ENCODE measurements around the gene G3BP1.

Gene G3BP1

DNA sequence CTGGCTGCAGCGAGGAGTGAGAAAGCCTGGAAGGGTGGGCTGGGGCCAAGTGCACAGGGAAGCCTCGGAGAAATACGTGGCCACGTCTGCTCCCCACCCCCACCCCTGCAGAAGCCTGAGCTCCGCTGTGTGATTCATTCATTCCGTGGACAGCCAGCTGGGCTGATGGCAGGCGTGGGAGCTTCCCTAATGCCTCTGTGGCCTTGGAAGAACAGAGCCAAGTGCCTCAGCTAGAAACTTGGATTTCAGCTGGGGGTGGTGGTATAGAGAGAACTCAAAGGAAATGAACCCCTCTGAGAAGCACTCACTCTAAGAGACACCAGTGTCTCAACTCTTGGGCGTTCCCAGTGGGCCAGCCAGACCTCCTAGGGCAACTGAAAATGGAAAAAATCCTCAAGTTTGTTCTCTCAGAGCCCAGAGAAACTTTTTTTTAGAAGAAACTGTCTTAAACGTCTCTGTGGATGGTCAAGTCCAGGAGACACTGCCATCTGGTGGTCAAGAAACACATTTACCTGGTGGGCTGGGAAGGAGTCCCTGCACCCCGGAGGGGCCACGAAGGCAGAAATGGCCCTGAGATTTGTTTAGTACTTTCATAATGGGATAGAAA lies 31.3 kb upstream of the G3BP1 start:
- Mint-ChIP-seq H3K36me3 (ENCODE audit: insufficient read depth) (peaks cover 18% of the 10 kb centered on the region), H3K9me3 (no peaks in the 10 kb centered on the region), H3K4me3 (no peak overlapping the region), H3K27me3 (no peaks in the 10 kb centered on the region), H3K27ac (ENCODE audit: low read depth) (no peak overlapping the region), H3K4me1 (peaks cover 25% of the 10 kb centered on the region)
- peak in 1 of 2 donors; percentile 19 for DNase-seq (ENCODE audit: low spot score in 2 of 2)
- peak; percentile 64 for ATAC-seq (replicated peaks; ENCODE audit: extremely low read depth, poor library complexity, severe bottlenecking)

- Mint-ChIP-seq H3K9me3 (no peaks in the 10 kb centered on the region), H3K27ac (ENCODE audit: low read depth) (no peak overlapping the region), H3K27me3 (no peaks in the 10 kb centered on the region), H3K4me3 (no peak overlapping the region), H3K4me1 (peaks cover 30% of the 10 kb centered on the region), H3K36me3 (ENCODE audit: insufficient read depth) (peaks cover 18% of the 10 kb centered on the region)
- DNase-seq (ENCODE audit: low spot score in 2 of 2) (no peak), ATAC-seq (replicated peaks; ENCODE audit: extremely low read depth, poor library complexity, severe bottlenecking) (no peak)
Measured at GRCh38 chr5:151740958-151741373, 30.8 kb upstream of the G3BP1 start.

GRCh38 chr5:151741678-151742423 lies 29.9 kb upstream of the G3BP1 start:
- no peaks in the 10 kb centered on the region for H3K9me3 Mint-ChIP-seq
- peaks cover 33% of the 10 kb centered on the region for H3K4me1 Mint-ChIP-seq
- DNase-seq (ENCODE audit: low spot score in 2 of 2) (no peak), ATAC-seq (replicated peaks; ENCODE audit: extremely low read depth, poor library complexity, severe bottlenecking) (no peak)
- H3K36me3 Mint-ChIP-seq (ENCODE audit: insufficient read depth) = peaks cover 18% of the 10 kb centered on the region
- no peak overlapping the region for H3K27ac Mint-ChIP-seq (ENCODE audit: low read depth)
- H3K27me3 Mint-ChIP-seq = no peaks in the 10 kb centered on the region
- H3K4me3 Mint-ChIP-seq = no peak overlapping the region

- Mint-ChIP-seq H3K4me1 (peaks cover 30% of the 10 kb centered on the region), H3K27ac (ENCODE audit: low read depth) (no peak overlapping the region), H3K36me3 (ENCODE audit: insufficient read depth) (peaks cover 16% of the 10 kb centered on the region), H3K27me3 (no peaks in the 10 kb centered on the region), H3K4me3 (no peak overlapping the region), H3K9me3 (no peaks in the 10 kb centered on the region)
- DNase-seq (ENCODE audit: low spot score in 2 of 2) (no peak), ATAC-seq (replicated peaks; ENCODE audit: extremely low read depth, poor library complexity, severe bottlenecking) (no peak)
Measured at GRCh38 chr5:151742870-151743294, 28.9 kb upstream of the G3BP1 start.

DNA sequence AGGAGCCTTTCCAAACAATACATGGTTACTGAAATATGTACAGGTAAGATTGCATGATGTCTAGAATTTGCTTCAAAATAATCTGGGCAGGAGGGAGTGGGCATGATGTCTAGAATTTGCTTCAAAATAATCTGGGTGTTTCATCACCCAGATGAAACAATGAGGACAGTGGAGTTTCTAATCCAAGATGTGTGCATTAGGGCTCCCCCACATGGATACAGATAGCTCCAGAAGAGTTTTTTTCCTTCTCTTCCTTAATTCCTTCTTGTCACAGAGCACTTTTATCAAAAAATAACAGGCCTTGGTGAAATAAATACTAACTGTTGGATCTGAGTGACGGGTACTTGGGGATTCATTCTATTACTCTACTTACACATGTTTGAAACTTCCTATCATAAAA lies 28.2 kb upstream of the G3BP1 start:
- no peak overlapping the region for H3K27ac Mint-ChIP-seq (ENCODE audit: low read depth)
- H3K4me1 Mint-ChIP-seq = peaks cover 30% of the 10 kb centered on the region
- no peak overlapping the region for H3K4me3 Mint-ChIP-seq
- H3K9me3 Mint-ChIP-seq = no peaks in the 10 kb centered on the region
- peaks cover 13% of the 10 kb centered on the region for H3K36me3 Mint-ChIP-seq (ENCODE audit: insufficient read depth)
- ATAC-seq (replicated peaks; ENCODE audit: extremely low read depth, poor library complexity, severe bottlenecking) (no peak), DNase-seq (ENCODE audit: low spot score in 2 of 2) (no peak)
- no peaks in the 10 kb centered on the region for H3K27me3 Mint-ChIP-seq

DNA sequence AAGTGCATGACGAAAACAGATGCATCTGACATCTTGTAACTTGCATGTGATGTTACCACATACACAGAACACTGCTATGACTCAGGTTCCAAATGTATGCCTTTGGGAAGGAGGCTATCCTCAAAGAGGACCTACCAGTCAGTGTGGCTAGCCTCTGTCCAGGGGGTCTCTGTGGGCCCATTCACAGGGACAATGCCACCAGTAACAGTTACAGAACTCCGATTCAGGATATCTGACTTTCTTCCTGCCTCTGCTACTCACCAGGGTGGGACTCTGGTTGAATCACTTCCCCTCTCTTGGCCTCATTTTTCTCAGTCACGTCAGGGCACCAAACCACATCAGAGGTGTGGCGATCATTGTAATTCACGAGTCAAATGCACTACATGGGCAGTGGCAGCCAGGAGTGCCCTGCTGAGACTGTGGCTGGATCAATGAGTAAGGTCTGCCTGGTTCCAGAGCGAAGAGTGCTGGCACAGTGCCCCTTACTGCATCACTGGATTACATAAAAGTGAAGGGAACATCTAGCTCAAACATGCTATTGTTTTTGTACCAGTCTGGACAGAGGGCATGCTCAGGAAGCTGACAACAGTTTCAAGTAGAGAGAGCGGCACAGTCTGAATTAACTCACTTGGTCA lies 26.6 kb upstream of the G3BP1 start:
- H3K4me3 Mint-ChIP-seq = no peak overlapping the region
- H3K4me1 Mint-ChIP-seq = peaks cover 26% of the 10 kb centered on the region
- H3K9me3 Mint-ChIP-seq = no peaks in the 10 kb centered on the region
- H3K27me3 Mint-ChIP-seq = no peaks in the 10 kb centered on the region
- ATAC-seq (replicated peaks; ENCODE audit: extremely low read depth, poor library complexity, severe bottlenecking) (peak; percentile 53), DNase-seq (ENCODE audit: low spot score in 2 of 2) (no peak)
- peak overlapping the region; percentile 49 for H3K27ac Mint-ChIP-seq (ENCODE audit: low read depth)
- H3K36me3 Mint-ChIP-seq (ENCODE audit: insufficient read depth) = peaks cover 16% of the 10 kb centered on the region

GRCh38 chr5:151750121-151750520 lies 21.6 kb upstream of the G3BP1 start:
- Mint-ChIP-seq H3K4me3 (no peak overlapping the region), H3K36me3 (ENCODE audit: insufficient read depth) (peaks cover 10% of the 10 kb centered on the region), H3K27ac (ENCODE audit: low read depth) (peak overlapping the region; percentile 29), H3K27me3 (no peaks in the 10 kb centered on the region), H3K4me1 (peaks cover 23% of the 10 kb centered on the region), H3K9me3 (no peaks in the 10 kb centered on the region)
- ATAC-seq (replicated peaks; ENCODE audit: extremely low read depth, poor library complexity, severe bottlenecking) = no peak
- no peak for DNase-seq (ENCODE audit: low spot score in 2 of 2)

- no peak for DNase-seq (ENCODE audit: low spot score in 2 of 2)
- Mint-ChIP-seq H3K9me3 (no peaks in the 10 kb centered on the region), H3K36me3 (ENCODE audit: insufficient read depth) (peaks cover 7% of the 10 kb centered on the region), H3K27ac (ENCODE audit: low read depth) (no peak overlapping the region), H3K4me1 (peaks cover 16% of the 10 kb centered on the region), H3K4me3 (no peak overlapping the region), H3K27me3 (no peaks in the 10 kb centered on the region)
- no peak for ATAC-seq (replicated peaks; ENCODE audit: extremely low read depth, poor library complexity, severe bottlenecking)
Measured at GRCh38 chr5:151751091-151751490, 20.7 kb upstream of the G3BP1 start.

- Mint-ChIP-seq H3K36me3 (ENCODE audit: insufficient read depth) (peaks cover 9% of the 10 kb centered on the region), H3K4me3 (no peak overlapping the region), H3K27me3 (no peaks in the 10 kb centered on the region), H3K27ac (ENCODE audit: low read depth) (no peak overlapping the region), H3K9me3 (no peaks in the 10 kb centered on the region), H3K4me1 (peaks cover 16% of the 10 kb centered on the region)
- ATAC-seq (replicated peaks; ENCODE audit: extremely low read depth, poor library complexity, severe bottlenecking) = no peak
- DNase-seq (ENCODE audit: low spot score in 2 of 2) = no peak
Measured at GRCh38 chr5:151751593-151751992, 20.2 kb upstream of the G3BP1 start.

- ATAC-seq (replicated peaks; ENCODE audit: extremely low read depth, poor library complexity, severe bottlenecking) (no peak), DNase-seq (ENCODE audit: low spot score in 2 of 2) (no peak)
- Mint-ChIP-seq H3K4me1 (peaks cover 40% of the 10 kb centered on the region), H3K36me3 (ENCODE audit: insufficient read depth) (peaks cover 8% of the 10 kb centered on the region), H3K9me3 (no peaks in the 10 kb centered on the region), H3K27me3 (no peaks in the 10 kb centered on the region), H3K27ac (ENCODE audit: low read depth) (no peak overlapping the region), H3K4me3 (no peak overlapping the region)
Measured at GRCh38 chr5:151755383-151755782, 16.4 kb upstream of the G3BP1 start.

DNA sequence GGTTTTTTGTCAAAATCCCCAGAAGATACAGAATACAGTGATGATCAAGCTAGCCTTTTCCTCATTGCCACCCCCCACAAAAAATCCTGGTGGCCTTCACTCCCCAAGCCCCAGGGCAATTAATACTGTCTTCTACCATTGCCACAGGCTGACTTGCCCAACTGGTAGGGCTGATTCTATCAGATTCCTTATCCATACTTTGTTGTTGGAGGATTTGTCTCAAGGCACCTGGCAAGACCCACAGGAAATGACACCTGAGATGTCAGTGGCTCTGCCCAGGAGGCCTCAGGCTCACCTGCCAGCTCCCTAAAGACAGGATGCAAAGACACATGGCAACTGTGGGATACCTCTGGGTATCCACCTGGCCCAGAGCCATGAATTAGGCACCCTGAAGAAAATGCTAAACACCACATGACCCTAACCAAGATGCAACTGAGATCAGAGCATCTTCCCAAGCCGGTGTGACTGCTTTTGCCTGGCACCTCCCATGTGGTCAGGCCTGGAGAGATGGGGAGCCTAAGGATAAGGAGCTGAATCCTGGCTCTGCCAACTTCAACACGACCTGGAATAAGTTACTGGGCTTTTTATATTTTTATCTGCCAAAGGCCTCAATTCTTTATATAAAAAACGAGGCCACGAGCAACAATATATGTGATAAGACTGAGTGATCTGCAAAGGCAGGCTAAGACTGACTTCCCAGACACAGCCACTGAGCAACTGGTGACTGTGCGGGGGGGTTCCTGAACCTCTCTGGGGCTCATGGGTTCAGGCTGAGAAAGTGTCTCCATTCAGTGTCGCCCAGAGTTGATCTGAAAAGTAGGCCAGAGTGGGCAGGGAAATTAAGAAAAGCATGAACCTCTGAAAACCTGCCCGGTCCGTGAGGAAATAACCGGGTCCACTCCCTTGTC lies 14.3 kb upstream of the G3BP1 start:
- peak overlapping the region; percentile 90 for H3K4me3 Mint-ChIP-seq
- peaks cover 34% of the 10 kb centered on the region for H3K4me1 Mint-ChIP-seq
- no peaks in the 10 kb centered on the region for H3K9me3 Mint-ChIP-seq
- peaks cover 8% of the 10 kb centered on the region for H3K36me3 Mint-ChIP-seq (ENCODE audit: insufficient read depth)
- ATAC-seq (replicated peaks; ENCODE audit: extremely low read depth, poor library complexity, severe bottlenecking) (peak; percentile 45), DNase-seq (ENCODE audit: low spot score in 2 of 2) (no peak)
- no peaks in the 10 kb centered on the region for H3K27me3 Mint-ChIP-seq
- peak overlapping the region; percentile 94 for H3K27ac Mint-ChIP-seq (ENCODE audit: low read depth)

GRCh38 chr5:151758141-151758429 lies 13.7 kb upstream of the G3BP1 start:
- peak overlapping the region; percentile 94 for H3K27ac Mint-ChIP-seq (ENCODE audit: low read depth)
- peak; percentile 7 for ATAC-seq (replicated peaks; ENCODE audit: extremely low read depth, poor library complexity, severe bottlenecking)
- peak overlapping the region; percentile 90 for H3K4me3 Mint-ChIP-seq
- no peaks in the 10 kb centered on the region for H3K27me3 Mint-ChIP-seq
- H3K4me1 Mint-ChIP-seq = peaks cover 34% of the 10 kb centered on the region
- peaks cover 8% of the 10 kb centered on the region for H3K36me3 Mint-ChIP-seq (ENCODE audit: insufficient read depth)
- DNase-seq (ENCODE audit: low spot score in 2 of 2) = no peak
- no peaks in the 10 kb centered on the region for H3K9me3 Mint-ChIP-seq

All from central memory CD8-positive, alpha-beta T cell (primary cell).